ENCODE results near the gene ANKRD24. TPM values are rescaled to one million over a fixed set of nuclear protein-coding genes. Genes with fewer than 3 reads are reported as not detected.

Gene ANKRD24
- total RNA-seq, 2 experiments from 2014 or later, result 1.7 to 4.8 TPM

GRCh38 chr19:4220188-4220587, 37.7 kb downstream of the ANKRD24 start:
- Histone ChIP-seq H3K9me3 (ENCODE audit: low read length) (no peaks in the 10 kb centered on the region), H3K4me3 (ENCODE audit: low read depth, low read length, poor library complexity, severe bottlenecking) (no peak overlapping the region), H3K79me2 (ENCODE audit: insufficient read depth, low read depth, low read length) (no peaks in the 10 kb centered on the region), H3K9me2 (ENCODE audit: insufficient read depth, low read length) (no peaks in the 10 kb centered on the region), H3K27ac (ENCODE audit: low read depth, low read length, poor library complexity, severe bottlenecking) (no peak overlapping the region), H2AFZ (ENCODE audit: low read length) (no peak overlapping the region), H3K4me1 (ENCODE audit: insufficient read depth, low read length, poor library complexity, severe bottlenecking) (peaks cover 7% of the 10 kb centered on the region), H4K20me1 (ENCODE audit: insufficient read depth, low read length) (no peaks in the 10 kb centered on the region), H3K4me2 (ENCODE audit: low read length) (no peak overlapping the region), H3K36me3 (ENCODE audit: insufficient read depth, low read length) (no peaks in the 10 kb centered on the region)
- ChIA-PET POLR2A (no interaction called here), CTCF (ENCODE audit: unreplicated experiment) (no interaction called here)
- TF ChIP-seq, protein P1, sequence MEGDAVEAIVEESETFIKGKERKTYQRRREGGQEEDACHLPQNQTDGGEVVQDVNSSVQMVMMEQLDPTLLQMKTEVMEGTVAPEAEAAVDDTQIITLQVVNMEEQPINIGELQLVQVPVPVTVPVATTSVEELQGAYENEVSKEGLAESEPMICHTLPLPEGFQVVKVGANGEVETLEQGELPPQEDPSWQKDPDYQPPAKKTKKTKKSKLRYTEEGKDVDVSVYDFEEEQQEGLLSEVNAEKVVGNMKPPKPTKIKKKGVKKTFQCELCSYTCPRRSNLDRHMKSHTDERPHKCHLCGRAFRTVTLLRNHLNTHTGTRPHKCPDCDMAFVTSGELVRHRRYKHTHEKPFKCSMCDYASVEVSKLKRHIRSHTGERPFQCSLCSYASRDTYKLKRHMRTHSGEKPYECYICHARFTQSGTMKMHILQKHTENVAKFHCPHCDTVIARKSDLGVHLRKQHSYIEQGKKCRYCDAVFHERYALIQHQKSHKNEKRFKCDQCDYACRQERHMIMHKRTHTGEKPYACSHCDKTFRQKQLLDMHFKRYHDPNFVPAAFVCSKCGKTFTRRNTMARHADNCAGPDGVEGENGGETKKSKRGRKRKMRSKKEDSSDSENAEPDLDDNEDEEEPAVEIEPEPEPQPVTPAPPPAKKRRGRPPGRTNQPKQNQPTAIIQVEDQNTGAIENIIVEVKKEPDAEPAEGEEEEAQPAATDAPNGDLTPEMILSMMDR (conservative IDR thresholded peaks at IDR 0.05; ENCODE audit: low read length), result no peak
- no peak for DNase-seq (ENCODE audit: low spot score)
- no TSS peak for BruUV-seq (replicated peaks)
- intact Hi-C loops (cut with micrococcal nuclease; ENCODE audit: unreplicated experiment), result no loop called here

- intact Hi-C loops (cut with micrococcal nuclease; ENCODE audit: unreplicated experiment), result no loop called here
- Histone ChIP-seq H3K4me3 (ENCODE audit: low read depth, low read length, poor library complexity, severe bottlenecking) (no peak overlapping the region), H3K4me1 (ENCODE audit: insufficient read depth, low read length, poor library complexity, severe bottlenecking) (peaks cover 7% of the 10 kb centered on the region), H3K36me3 (ENCODE audit: insufficient read depth, low read length) (no peaks in the 10 kb centered on the region), H4K20me1 (ENCODE audit: insufficient read depth, low read length) (no peaks in the 10 kb centered on the region), H3K9me3 (ENCODE audit: low read length) (no peaks in the 10 kb centered on the region), H3K4me2 (ENCODE audit: low read length) (no peak overlapping the region), H3K79me2 (ENCODE audit: insufficient read depth, low read depth, low read length) (no peaks in the 10 kb centered on the region), H3K9me2 (ENCODE audit: insufficient read depth, low read length) (no peaks in the 10 kb centered on the region), H3K27ac (ENCODE audit: low read depth, low read length, poor library complexity, severe bottlenecking) (no peak overlapping the region), H2AFZ (ENCODE audit: low read length) (no peak overlapping the region)
- DNase-seq (ENCODE audit: low spot score), result no peak
- no TSS peak for BruUV-seq (replicated peaks)
- CTCF ChIA-PET (ENCODE audit: unreplicated experiment), result no interaction called here
- POLR2A ChIA-PET, result no interaction called here
- TF ChIP-seq, protein P1 (conservative IDR thresholded peaks at IDR 0.05; ENCODE audit: low read length), result no peak
- TF ChIP-seq EZH2phosphoT487 (IDR thresholded peaks at IDR 0.05; ENCODE audit: borderline replicate concordance, low read depth, low read length), result no peak
These were observed 42.0 kb downstream of the ANKRD24 start for GRCh38 chr19:4224470-4224869.

DNA sequence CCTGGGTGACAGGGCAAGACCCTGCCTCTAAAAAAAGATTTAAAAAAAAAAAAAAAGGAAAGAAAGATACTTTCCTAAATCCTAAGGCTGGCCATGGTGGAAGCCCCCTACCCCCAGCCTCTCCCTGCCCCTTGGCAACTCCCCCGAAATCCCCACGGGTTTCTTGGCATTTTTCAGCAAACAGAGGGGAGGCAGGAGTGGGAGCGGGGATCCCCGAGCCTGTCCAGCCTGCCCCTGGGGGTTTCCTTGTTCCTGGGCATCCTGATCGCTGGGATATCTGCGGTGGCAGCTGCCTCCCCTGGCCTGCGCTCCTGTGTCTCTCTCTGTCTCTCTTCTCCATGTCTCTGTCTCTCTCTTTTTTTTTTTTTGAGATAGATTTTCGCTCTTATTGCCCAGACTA, 43.4 kb downstream of the ANKRD24 start:
- peaks cover 7% of the 10 kb centered on the region for H3K4me1 ChIP-seq (ENCODE audit: insufficient read depth, low read length, poor library complexity, severe bottlenecking)
- no peak overlapping the region for H3K27ac ChIP-seq (ENCODE audit: low read depth, low read length, poor library complexity, severe bottlenecking)
- BruUV-seq (replicated peaks), result no TSS peak
- no peaks in the 10 kb centered on the region for H3K9me3 ChIP-seq (ENCODE audit: low read length)
- intact Hi-C loops (cut with micrococcal nuclease; ENCODE audit: unreplicated experiment), result no loop called here
- no peaks in the 10 kb centered on the region for H3K9me2 ChIP-seq (ENCODE audit: insufficient read depth, low read length)
- CTCF ChIA-PET (ENCODE audit: unreplicated experiment), result no interaction called here
- DNase-seq (ENCODE audit: low spot score), result no peak
- TF ChIP-seq, protein P1 (conservative IDR thresholded peaks at IDR 0.05; ENCODE audit: low read length), result no peak
- TF ChIP-seq EZH2phosphoT487 (IDR thresholded peaks at IDR 0.05; ENCODE audit: borderline replicate concordance, low read depth, low read length), result no peak
- no peak overlapping the region for H2AFZ ChIP-seq (ENCODE audit: low read length)
- H3K4me3 ChIP-seq (ENCODE audit: low read depth, low read length, poor library complexity, severe bottlenecking), result no peak overlapping the region
- H3K79me2 ChIP-seq (ENCODE audit: insufficient read depth, low read depth, low read length), result no peaks in the 10 kb centered on the region
- H3K36me3 ChIP-seq (ENCODE audit: insufficient read depth, low read length), result no peaks in the 10 kb centered on the region
- no peaks in the 10 kb centered on the region for H4K20me1 ChIP-seq (ENCODE audit: insufficient read depth, low read length)
- no peak overlapping the region for H3K4me2 ChIP-seq (ENCODE audit: low read length)
- POLR2A ChIA-PET, result no interaction called here

All from OCI-LY7 (cell line).